Colonic mucosa (tissue), 4 donors: ENCODE measurements around the gene FADS2. TPM values are rescaled to one million over a fixed set of nuclear protein-coding genes. Genes with fewer than 3 reads are reported as not detected.

Source experiments
- DNase-seq: peaks from one replicate; pipeline ENCODE4 v3.0.0-alpha.2; 2020
- H3K27ac ChIP-seq: fragments of 200-600 bp; one replicate; pipeline ENCODE4 v1.8.0; 2021
- H3K27me3 ChIP-seq: fragments of 200-600 bp; one replicate; pipeline ENCODE4 v1.8.0; 2021
- H3K36me3 ChIP-seq: fragments of 200-600 bp; one replicate; pipeline ENCODE4 v1.8.0; 2021
- H3K4me1 ChIP-seq: fragments of 200-600 bp; one replicate; pipeline ENCODE4 v1.8.0; 2021; ENCODE audit warnings: mild to moderate bottlenecking
- H3K4me3 ChIP-seq: fragments of 200-600 bp; one replicate; pipeline ENCODE4 v1.8.0; 2021
- H3K9ac ChIP-seq, 2 donors: one replicate each; pipeline ENCODE4 v1.7.0; 2013; ENCODE audit warnings: control low read depth in 2 of 2, low read depth in 2 of 2, low read length in 2 of 2
- H3K9me3 ChIP-seq: fragments of 200-600 bp; one replicate; pipeline ENCODE4 v1.8.0; 2021
- CTCF ChIP-seq: fragments of 200-600 bp; IDR thresholded peaks from one replicate; pipeline ENCODE4 v1.8.0; 2022; ENCODE audit warnings: antibody characterized with exemption, mild to moderate bottlenecking
- intact Hi-C: fragments of 100-400 bp; cut with DNase I; formaldehyde crosslinking; loops from one replicate; pipeline ENCODE4 v1.14.1; 2022
- total RNA-seq, 2 donors: library from RNA; stranded (reverse); fragmentation: NEBNext Ultra II Directional in 1 of 2; extraction: Animal tissue kit (Norgen Biotek cat#: 25700) in 1 of 2; gene quantifications; one replicate each; pipeline ENCODE4 v1.2.1, GENCODE V29; 2021
- donor health status: healthy.
- donor health status: DM: no; HTN: no; CAD: no.
- donor health status: DM: no; HTN: no; CAD: no.

Gene FADS2
- 10 to 100 TPM; 13.9 to 38.6 TPM for total RNA-seq

GRCh38 chr11:61827571-61828378 lies at the start of gene FADS2:
FADS2 (plus strand) TSS chr11:61828300; CDS start chr11:61828391, 91 bp downstream.
- Histone ChIP-seq H3K4me3 (peak within 1 kb of the TSS; percentile 50), H3K9ac (peak within 1 kb of the TSS; percentile 46 to 67)
- no peak for TF ChIP-seq CTCF

GRCh38 chr11:61778357-61778886 lies 49.7 kb upstream of the FADS2 start:
- no peak overlapping the region for H3K4me3 ChIP-seq
- H3K4me1 ChIP-seq: no peaks in the 10 kb centered on the region
- no peak overlapping the region for H3K27ac ChIP-seq
- DNase-seq: no peak
- H3K36me3 ChIP-seq: no peaks in the 10 kb centered on the region
- TF ChIP-seq CTCF: no peak
- intact Hi-C loops: no loop called here
- no peaks in the 10 kb centered on the region for H3K27me3 ChIP-seq
- no peaks in the 10 kb centered on the region for H3K9me3 ChIP-seq
- H3K9ac ChIP-seq: no peak overlapping the region

More at GRCh38 chr11:61827571-61828378, at the start of gene FADS2:
- intact Hi-C loops: no loop called here
- Histone ChIP-seq H3K27me3 (peaks cover 37% of the 10 kb centered on the region), H3K9me3 (no peaks in the 10 kb centered on the region), H3K4me1 (no peaks in the 10 kb centered on the region), H3K27ac (peak within 1 kb of the TSS; percentile 60), H3K36me3 (no peaks in the 10 kb centered on the region)
- DNase-seq: peak; percentile 78

GRCh38 chr11:61778920-61779650 lies 49.0 kb upstream of the FADS2 start:
- DNase-seq: no peak
- H3K36me3 ChIP-seq: no peaks in the 10 kb centered on the region
- intact Hi-C loops: no loop called here

GRCh38 chr11:61779666-61780525 lies 48.2 kb upstream of the FADS2 start:
- H3K4me1 ChIP-seq: no peaks in the 10 kb centered on the region
- no peak overlapping the region for H3K4me3 ChIP-seq
- H3K9me3 ChIP-seq: no peaks in the 10 kb centered on the region
- no peaks in the 10 kb centered on the region for H3K36me3 ChIP-seq
- H3K9ac ChIP-seq: no peak overlapping the region
- TF ChIP-seq CTCF: no peak
- H3K27ac ChIP-seq: no peak overlapping the region
- intact Hi-C loops: no loop called here
- no peak for DNase-seq
- H3K27me3 ChIP-seq: no peaks in the 10 kb centered on the region

More at GRCh38 chr11:61778920-61779650, 49.0 kb upstream of the FADS2 start:
- no peak overlapping the region for H3K4me3 ChIP-seq
- H3K9me3 ChIP-seq: no peaks in the 10 kb centered on the region
- no peaks in the 10 kb centered on the region for H3K4me1 ChIP-seq
- no peak for TF ChIP-seq CTCF
- no peak overlapping the region for H3K27ac ChIP-seq
- H3K9ac ChIP-seq: no peak overlapping the region
- no peaks in the 10 kb centered on the region for H3K27me3 ChIP-seq

GRCh38 chr11:61780581-61781162 lies 47.4 kb upstream of the FADS2 start:
- no peak overlapping the region for H3K9ac ChIP-seq
- H3K36me3 ChIP-seq: no peaks in the 10 kb centered on the region
- H3K27ac ChIP-seq: no peak overlapping the region
- H3K27me3 ChIP-seq: no peaks in the 10 kb centered on the region
- H3K4me3 ChIP-seq: no peak overlapping the region
- H3K4me1 ChIP-seq: no peaks in the 10 kb centered on the region
- H3K9me3 ChIP-seq: no peaks in the 10 kb centered on the region
- DNase-seq: no peak
- no peak for TF ChIP-seq CTCF
- intact Hi-C loops: no loop called here
